GM21360 (cell line): ENCODE measurements around the gene CLSTN2.

Source experiments
- ATAC-seq: cut with Tn5 transposase; IDR thresholded peaks from one replicate; pipeline ENCODE4 v1.9.1; 2021; ENCODE audit warnings: mild to moderate bottlenecking, moderate library complexity; ENCODE audit not compliant: unreplicated experiment

Gene CLSTN2

GRCh38 chr3:139941580-139941979, 6.6 kb downstream of the CLSTN2 start:
- ATAC-seq = no peak

- no peak for ATAC-seq
Observed at GRCh38 chr3:139944256-139944910, 9.4 kb downstream of the CLSTN2 start.

GRCh38 chr3:139945386-139945785, 10.4 kb downstream of the CLSTN2 start:
- ATAC-seq = no peak

GRCh38 chr3:139945942-139946341, 11.0 kb downstream of the CLSTN2 start:
- no peak for ATAC-seq

GRCh38 chr3:139948467-139948866, 13.5 kb downstream of the CLSTN2 start:
- no peak for ATAC-seq

GRCh38 chr3:139948898-139949297, 13.9 kb downstream of the CLSTN2 start:
- no peak for ATAC-seq

- ATAC-seq = no peak
Observed at GRCh38 chr3:139953131-139953910, 18.3 kb downstream of the CLSTN2 start.

- ATAC-seq = no peak
Observed at GRCh38 chr3:139954146-139954860, 19.3 kb downstream of the CLSTN2 start.

- ATAC-seq = no peak
Observed at GRCh38 chr3:139957844-139958243, 22.9 kb downstream of the CLSTN2 start.

GRCh38 chr3:139969386-139969785, 34.4 kb downstream of the CLSTN2 start:
- no peak for ATAC-seq

GRCh38 chr3:139970526-139970925, 35.5 kb downstream of the CLSTN2 start:
- ATAC-seq = no peak

- no peak for ATAC-seq
Observed at GRCh38 chr3:139974809-139975425, 39.9 kb downstream of the CLSTN2 start.

GRCh38 chr3:139975594-139976365, 40.8 kb downstream of the CLSTN2 start:
- ATAC-seq = no peak

- ATAC-seq = no peak
Observed at GRCh38 chr3:139978966-139979365, 44.0 kb downstream of the CLSTN2 start.

- no peak for ATAC-seq
Observed at GRCh38 chr3:139979991-139980390, 45.0 kb downstream of the CLSTN2 start.

- ATAC-seq = no peak
Observed at GRCh38 chr3:139982404-139982803, 47.4 kb downstream of the CLSTN2 start.

GRCh38 chr3:139985576-139985975, 50.6 kb downstream of the CLSTN2 start:
- ATAC-seq = no peak

- no peak for ATAC-seq
Observed at GRCh38 chr3:139987908-139988307, 52.9 kb downstream of the CLSTN2 start.

- ATAC-seq = no peak
Observed at GRCh38 chr3:139988472-139989156, 53.6 kb downstream of the CLSTN2 start.

- ATAC-seq = no peak
Observed at GRCh38 chr3:139994891-139995290, 59.9 kb downstream of the CLSTN2 start.
